ENCODE data around the gene PHYKPL.

GRCh38 chr5:178192244-178192643 lies 40.4 kb downstream of the PHYKPL start:
- no peak for TF ChIP-seq CTCF (IDR thresholded peaks at IDR 0.05)
- TF ChIP-seq REST (IDR thresholded peaks at IDR 0.05; ENCODE audit: insufficient read depth in 1 of 2, low read depth in 2 of 2, low read length in 1 of 2), result no peak
- no peak for TF ChIP-seq POLR2AphosphoS5 (IDR thresholded peaks at IDR 0.05; ENCODE audit: low read depth, low read length)
- TF ChIP-seq SIN3A (IDR thresholded peaks at IDR 0.05; ENCODE audit: borderline replicate concordance, insufficient read depth, low read depth, low read length), result no peak
- TF ChIP-seq TCF7L2 (IDR thresholded peaks at IDR 0.05; ENCODE audit: low read depth, low read length), result no peak
